RWPE1 (cell line): ENCODE measurements around the gene XPNPEP2.

Experiments
- CTCF ChIA-PET: fragments of 350-600 bp; sonication (Branson Sonifier 250); formaldehyde crosslinking; extraction: SDS; loops from one replicate; lab custom pipeline; 2021; lab: Yijun Ruan, JAX
- POLR2A ChIA-PET: fragments of 400-600 bp; formaldehyde crosslinking; extraction: SDS; loops from one replicate; lab custom pipeline; 2020; ENCODE audit warnings: antibody characterized with exemption; ENCODE audit not compliant: low non-redundant PET; lab: Yijun Ruan, JAX
- DNase-seq: peaks from one replicate; pipeline ENCODE4 v3.0.0; 2012; ENCODE audit warnings: low spot score
- H3K27ac ChIP-seq: fragments of 450-650 bp; 2 replicates; pipeline ENCODE4 v1.5.1; 2017
- TF ChIP-seq, protein P1 (sequence below): fragments of 450-650 bp; conservative IDR thresholded peaks from 2 replicates; pipeline ENCODE4 v1.5.1; 2017; ENCODE audit warnings: low read depth, mild to moderate bottlenecking

Gene XPNPEP2

DNA sequence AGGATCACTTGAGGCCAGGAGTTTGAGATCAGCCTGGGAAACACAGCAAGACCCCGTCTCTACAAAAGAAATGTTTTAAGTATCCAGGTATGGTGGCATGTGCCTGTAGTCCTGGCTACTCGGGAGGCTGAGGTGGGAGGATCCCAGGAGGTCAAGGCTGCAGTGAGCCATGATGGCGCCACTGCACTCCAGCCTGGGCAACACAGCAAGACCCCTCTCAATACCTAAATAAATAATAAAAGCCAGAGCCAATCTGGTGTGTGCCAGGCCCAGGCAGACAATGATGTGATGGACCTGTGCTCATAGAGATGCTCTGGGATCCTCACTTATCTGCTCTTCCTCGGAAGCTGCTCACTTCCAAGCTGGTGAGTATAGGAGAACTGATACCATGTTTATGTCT is 22.8 kb downstream of the XPNPEP2 start:
- TF ChIP-seq, protein P1, sequence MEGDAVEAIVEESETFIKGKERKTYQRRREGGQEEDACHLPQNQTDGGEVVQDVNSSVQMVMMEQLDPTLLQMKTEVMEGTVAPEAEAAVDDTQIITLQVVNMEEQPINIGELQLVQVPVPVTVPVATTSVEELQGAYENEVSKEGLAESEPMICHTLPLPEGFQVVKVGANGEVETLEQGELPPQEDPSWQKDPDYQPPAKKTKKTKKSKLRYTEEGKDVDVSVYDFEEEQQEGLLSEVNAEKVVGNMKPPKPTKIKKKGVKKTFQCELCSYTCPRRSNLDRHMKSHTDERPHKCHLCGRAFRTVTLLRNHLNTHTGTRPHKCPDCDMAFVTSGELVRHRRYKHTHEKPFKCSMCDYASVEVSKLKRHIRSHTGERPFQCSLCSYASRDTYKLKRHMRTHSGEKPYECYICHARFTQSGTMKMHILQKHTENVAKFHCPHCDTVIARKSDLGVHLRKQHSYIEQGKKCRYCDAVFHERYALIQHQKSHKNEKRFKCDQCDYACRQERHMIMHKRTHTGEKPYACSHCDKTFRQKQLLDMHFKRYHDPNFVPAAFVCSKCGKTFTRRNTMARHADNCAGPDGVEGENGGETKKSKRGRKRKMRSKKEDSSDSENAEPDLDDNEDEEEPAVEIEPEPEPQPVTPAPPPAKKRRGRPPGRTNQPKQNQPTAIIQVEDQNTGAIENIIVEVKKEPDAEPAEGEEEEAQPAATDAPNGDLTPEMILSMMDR = no peak
- DNase-seq = no peak
- H3K27ac ChIP-seq = no peak overlapping the region
- ChIA-PET POLR2A (no interaction called here), CTCF (interaction anchor here (0.6 kb wide), 1 partner anchor 438 kb away, joined by 3 read pairs; no protein-coding TSS in a partner anchor)

DNA sequence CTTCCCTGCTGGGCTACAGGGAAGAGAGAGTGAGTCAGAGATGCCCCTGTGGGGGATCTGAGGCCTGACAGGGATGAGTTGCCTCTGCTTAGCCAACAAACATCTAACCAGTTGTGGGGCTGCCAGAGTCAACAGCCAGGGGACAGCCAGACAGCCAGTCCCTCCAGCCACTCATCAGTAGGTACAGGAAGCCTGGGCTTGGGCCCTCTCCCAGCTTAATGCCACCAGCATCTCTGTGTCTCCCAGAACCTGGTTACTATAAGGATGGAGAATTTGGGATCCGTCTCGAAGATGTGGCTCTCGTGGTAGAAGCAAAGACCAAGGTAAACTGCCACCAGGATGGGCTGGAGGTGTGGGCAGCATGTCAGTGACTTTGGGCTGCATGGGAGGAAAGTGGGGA is 23.7 kb downstream of the XPNPEP2 start:
- no peak overlapping the region for H3K27ac ChIP-seq
- ChIA-PET CTCF (interaction anchor here (0.6 to 1.0 kb wide), 2 partner anchors 124 to 439 kb away, joined by 3 to 5 read pairs; no protein-coding TSS in a partner anchor), POLR2A (no interaction called here)
- TF ChIP-seq, protein P1 = no peak
- DNase-seq = no peak

DNA sequence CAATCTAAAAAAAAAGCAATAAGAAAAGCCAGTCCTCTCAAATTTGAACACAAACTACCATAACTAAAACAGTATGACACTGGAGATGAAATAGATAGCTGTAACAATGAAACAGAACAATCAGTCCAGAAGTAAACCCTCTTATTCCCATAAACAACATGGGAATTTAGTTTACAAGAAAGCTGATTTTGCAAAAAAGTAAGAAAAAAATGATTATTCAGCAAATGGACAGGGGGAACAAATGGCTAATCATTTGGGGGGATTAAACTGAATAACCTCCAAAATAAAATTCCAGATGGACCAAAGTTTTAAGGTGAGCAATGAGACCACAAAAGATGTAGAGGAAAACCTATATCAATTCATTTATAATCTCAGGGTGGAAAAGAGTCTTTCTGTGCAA is 24.9 kb downstream of the XPNPEP2 start:
- POLR2A ChIA-PET = no interaction called here
- TF ChIP-seq, protein P1 = no peak
- CTCF ChIA-PET = no interaction called here
- no peak for DNase-seq
- H3K27ac ChIP-seq = no peak overlapping the region

DNA sequence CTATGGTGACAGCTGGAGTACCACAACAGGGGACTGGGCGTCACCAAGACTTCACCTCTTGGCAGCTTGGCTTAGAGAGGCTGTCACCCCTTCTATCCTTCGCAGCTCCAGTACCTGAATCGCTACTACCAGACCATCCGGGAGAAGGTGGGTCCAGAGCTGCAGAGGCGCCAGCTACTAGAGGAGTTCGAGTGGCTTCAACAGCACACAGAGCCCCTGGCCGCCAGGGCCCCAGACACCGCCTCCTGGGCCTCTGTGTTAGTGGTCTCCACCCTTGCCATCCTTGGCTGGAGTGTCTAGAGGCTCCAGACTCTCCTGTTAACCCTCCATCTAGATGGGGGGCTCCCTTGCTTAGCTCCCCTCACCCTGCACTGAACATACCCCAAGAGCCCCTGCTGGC is 29.4 kb downstream of the XPNPEP2 start:
- no peak overlapping the region for H3K27ac ChIP-seq
- no peak for DNase-seq
- TF ChIP-seq, protein P1 = no peak
- ChIA-PET CTCF (no interaction called here), POLR2A (no interaction called here)

DNA sequence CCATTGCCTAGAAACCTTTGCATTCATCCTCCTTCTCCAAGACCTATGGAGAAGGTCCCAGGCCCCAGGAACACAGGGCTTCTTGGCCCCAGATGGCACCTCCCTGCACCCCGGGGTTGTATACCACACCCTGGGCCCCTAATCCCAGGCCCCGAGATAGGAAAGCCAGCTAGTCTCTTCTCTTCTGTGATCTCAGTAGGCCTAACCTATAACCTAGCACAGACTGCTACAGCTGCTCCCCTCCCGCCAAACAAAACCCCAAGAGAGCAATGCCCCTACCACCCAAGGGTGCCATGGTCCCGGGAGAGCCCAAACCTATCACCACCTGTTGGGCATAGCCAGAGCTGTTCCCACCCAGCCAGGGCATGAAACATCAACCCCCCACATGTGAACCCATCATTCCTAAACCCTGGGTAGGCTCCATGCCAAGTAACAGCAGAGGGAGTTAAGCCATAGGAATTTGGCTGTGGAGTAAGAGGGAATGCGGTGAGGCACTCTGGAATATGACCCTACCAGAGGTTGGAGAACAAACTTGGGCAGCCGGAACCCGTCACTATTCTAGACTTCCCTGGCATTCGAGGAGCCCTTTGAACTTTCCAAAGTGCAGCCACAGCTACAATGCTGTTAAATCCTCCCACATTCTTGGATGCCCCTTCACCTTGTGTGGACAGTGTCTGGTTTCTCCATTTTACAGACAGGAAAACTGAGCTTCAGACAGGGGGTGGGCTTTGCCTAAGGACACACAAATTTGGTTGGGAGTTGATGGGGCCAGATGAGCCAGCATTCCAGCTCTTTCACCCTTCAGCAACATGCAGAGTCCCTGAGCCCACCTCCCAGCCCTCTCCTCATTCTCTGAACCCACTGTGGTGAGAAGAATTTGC is 30.0 kb downstream of the XPNPEP2 start:
- no peak for DNase-seq
- ChIA-PET POLR2A (no interaction called here), CTCF (no interaction called here)
- TF ChIP-seq, protein P1 = no peak
- H3K27ac ChIP-seq = no peak overlapping the region

DNA sequence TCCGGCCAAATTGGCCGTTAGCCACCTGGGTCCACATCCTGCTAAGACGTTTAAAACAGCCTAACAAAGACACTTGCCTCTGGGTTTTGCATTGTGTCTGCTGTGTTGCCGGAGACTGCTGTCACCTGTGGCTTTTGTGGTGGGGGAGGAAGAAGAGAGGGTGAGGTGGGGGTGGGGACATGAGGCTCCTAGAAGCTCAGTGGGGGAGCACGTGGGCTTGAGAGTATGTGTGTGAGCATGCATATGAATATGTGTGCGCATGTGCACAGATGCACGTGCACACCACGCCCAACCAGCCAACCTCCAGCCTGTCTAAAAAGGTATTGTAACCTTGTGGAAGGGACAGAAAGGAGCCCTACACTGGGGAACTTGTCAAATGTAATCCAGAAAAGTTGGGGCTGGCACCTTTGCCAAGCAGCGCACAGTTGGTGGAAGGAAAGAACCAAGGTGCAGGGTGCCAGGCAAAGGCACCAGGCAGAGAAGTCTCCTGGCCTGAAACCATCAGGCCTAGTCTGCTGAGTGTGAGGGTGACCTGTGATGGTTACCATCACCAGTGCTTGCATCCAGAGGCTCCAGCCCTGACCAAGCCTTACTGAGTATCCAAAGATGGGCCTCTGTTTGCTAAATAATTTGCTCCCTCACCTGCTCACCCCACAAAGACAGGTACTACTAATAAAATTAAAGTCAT is 30.8 kb downstream of the XPNPEP2 start:
- H3K27ac ChIP-seq = no peak overlapping the region
- CTCF ChIA-PET = no interaction called here
- no peak for DNase-seq
- TF ChIP-seq, protein P1 = no peak
- POLR2A ChIA-PET = no interaction called here
